Measurements from ENCODE around the gene CSMD2.
"Not testable (repeated sequence)": the region's sequence is repeated elsewhere in the genome, so short reads cannot be mapped to it uniquely, and the experiment has no call there.

CSMD2 gene

DNA sequence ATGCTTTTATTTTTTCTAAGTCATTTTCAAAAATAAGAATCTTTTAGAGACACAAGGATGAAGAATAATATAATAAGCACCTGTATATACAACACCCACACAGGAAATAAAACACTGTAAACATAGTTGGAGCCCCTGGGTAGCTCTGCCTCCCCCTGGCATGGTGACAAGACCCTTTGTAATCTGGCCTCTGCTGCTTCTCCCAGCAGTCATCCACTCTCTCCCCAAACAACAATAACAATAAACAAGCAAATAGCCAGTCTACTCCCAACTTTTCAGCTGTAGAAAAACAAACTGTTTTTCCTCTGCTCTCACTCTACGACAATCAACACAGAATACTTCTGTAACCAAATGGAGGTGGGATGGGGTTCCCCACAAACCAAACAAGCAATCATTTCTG lies 110.1 kb downstream of the CSMD2 start:
- no peak for DNase-seq (ENCODE audit: low read depth in 2 of 2)

DNA sequence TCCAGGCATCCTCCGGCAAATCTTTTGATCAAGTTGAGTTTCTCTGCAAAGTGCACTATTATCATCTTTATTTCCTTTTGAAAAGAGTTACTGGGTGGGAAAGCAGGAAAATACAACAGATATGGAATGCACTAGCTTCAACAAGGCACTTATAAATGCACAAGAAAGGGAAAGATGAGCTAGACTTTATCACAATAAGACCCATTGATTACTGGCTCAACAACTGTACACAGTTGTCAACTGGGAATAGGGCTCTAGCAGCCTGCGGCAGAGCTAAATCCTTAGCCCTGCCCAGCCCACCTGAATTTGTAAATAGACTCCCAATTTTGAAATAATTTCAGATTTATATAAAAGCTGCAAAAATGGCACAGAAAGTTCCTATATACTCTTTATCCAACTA lies 111.4 kb downstream of the CSMD2 start:
- DNase-seq (ENCODE audit: low read depth in 2 of 2), result no peak

DNA sequence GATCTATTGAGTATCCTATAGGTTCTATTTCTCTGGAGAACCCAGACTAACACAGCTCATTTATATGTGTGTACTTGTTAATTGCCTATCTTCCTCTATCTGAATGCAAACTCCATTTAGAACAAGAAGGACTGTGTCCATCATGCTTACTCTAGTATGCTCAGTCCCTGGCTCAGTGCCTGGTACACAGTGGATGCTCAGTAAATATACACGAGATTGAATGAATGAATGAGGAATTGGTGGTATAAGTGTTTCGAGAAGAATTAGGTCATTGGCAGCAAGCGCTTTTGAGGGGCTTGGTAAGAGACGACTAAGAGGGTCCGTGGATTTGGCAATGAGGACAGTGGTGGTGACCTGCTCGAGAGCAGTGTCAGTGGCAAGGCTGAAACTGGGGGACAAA lies 112.5 kb downstream of the CSMD2 start:
- no peak for DNase-seq (ENCODE audit: low read depth in 2 of 2)

DNA sequence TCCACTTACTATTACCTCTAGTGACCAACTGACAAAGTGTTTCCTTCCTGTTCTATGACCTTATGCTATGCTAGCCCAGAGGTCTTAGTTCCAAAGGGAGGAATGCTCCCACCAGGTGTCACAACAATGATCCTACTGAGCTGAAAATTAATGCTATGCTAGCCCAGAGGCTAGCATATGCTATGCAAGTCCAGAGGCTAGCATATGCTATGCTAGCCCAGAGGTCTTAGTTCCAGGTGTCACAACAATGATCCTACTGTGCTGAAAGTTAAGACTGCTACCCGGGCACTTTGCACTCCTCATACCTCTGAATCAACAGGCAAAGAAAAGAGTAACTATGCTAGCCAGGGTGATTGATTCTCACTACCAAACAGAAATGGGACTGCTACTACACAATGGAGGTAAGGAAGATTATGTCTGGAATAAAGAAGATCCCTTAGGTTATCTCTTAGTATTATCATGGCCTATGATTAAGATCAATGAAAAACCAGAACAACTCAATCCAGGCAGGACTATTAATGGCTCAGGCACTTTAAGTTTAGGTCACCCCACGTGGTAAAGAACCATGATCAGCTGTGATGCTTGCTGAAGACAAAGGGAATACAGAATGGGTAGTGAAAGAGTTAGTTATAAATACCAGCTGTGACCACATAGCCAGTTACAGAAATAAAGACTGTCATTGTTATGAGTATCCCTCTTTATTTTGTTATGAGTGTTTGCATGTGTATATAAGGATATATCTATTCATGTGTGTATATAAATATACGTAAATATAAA lies 114.1 kb downstream of the CSMD2 start:
- DNase-seq (ENCODE audit: low read depth in 2 of 2), result no peak

DNA sequence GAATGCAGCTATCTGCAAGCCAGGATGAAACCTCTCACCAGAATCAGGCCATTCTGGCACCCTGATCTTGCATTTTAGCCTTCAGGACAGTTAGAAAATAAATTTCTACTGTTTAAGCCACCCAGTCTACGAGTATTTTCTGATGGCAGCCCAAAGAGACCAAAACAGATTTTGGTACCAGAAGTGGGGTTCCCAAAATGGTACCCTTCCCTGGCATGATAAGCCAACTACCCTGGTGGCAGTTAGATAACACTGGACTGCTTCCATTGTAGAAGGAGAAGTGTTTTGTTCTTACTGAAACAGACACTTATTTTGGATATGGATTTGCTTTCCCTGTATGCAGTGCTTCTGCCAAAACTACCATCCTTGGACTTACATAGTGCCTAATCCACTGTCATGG lies 115.0 kb downstream of the CSMD2 start:
- no peak for DNase-seq (ENCODE audit: low read depth in 2 of 2)

DNA sequence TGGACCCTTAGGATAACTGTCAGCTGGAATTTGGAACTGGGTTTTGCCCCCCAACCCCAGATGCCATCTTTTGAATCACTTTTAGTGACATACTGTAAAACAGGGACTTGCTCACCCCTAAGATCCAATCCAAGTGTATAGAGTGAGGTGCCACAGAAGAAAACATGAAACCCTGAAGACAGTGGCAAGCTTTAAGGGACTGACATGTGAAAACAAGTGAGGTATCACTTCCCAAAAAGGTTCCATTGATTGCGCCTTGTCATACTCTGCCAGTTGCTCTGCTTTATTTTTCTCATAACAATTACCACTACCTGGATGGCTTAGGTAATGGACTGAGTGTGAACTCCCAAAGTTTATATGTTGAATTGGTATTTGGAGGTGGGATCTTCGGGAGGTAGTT lies 115.6 kb downstream of the CSMD2 start:
- no peak for DNase-seq (ENCODE audit: low read depth in 2 of 2)

DNA sequence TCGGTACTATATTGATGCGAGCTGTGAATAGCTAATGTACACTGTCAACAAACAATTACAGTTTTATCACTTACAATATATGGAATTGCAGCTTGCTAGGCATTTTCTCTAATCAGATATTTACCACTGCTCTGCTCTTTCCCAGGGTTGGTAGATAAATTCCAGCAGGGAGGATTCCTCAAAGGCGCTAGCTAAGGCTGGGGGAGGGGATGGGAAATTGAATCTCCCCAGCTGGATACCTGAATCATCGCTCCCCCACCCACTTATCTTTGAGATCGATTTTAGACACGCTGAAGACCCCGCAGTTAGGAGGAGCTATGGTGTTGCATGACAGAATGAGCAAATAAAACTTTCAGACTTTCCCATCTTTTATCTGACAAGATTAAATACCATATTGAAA lies 127.2 kb downstream of the CSMD2 start:
- no peak for DNase-seq (ENCODE audit: low read depth in 2 of 2)

DNA sequence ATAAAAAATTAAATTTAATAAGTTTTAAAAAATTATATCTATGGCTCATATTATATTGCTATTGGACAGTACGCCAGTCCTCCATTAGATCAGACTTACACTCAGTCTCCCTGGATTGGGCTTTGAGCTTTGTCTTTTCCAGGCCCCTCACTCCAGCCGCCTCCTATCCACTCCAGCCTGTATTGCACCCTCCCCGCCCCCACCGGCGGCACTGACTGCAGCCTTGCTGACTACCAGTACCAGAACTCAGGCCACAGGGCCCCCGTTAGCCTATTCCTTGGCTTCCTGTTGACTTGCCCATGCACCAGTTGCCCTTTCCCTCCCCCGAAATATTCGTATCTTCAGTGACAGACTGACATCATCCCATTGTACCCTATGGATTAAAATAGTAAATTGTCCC lies 127.9 kb downstream of the CSMD2 start:
- no peak for DNase-seq (ENCODE audit: low read depth in 2 of 2)

DNA sequence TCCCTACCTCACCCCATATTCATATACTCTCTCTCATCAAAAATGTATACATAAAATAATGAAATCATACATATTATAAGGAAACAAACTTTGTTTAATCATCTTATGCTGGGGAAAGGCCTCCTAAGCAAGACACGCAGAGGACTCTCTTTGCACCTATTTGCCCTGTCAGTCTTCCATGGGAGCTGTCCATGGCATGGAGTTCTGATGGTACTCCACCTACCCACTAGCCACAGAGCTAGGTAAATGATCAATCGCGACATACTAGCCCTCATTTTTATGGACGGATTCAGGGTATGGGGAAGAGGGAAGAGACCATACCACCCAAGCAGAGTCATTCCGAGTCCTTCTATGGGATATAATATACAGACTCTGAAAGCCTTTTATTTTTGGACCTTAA lies 131.0 kb downstream of the CSMD2 start:
- no peak for DNase-seq (ENCODE audit: low read depth in 2 of 2)

DNA sequence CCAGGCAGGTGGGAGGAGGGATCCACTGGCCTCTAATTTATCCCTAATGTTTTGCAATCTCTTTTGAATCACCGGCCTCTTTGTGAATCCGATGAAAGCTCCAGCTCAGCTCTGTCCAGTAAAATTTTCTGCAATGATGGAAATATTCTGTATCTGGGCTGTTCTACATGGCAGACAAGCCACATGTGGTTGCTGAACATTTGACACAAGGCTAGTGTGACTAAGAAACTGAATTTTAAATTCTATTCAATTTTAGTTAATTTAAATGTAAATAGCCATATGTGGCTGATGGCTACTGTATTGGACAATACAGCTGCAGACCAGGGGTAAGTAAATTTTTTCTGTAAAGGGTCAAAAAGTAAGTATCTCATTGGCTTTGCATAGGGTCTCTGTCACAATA lies 135.1 kb downstream of the CSMD2 start:
- no peak for DNase-seq (ENCODE audit: low read depth in 2 of 2)

DNA sequence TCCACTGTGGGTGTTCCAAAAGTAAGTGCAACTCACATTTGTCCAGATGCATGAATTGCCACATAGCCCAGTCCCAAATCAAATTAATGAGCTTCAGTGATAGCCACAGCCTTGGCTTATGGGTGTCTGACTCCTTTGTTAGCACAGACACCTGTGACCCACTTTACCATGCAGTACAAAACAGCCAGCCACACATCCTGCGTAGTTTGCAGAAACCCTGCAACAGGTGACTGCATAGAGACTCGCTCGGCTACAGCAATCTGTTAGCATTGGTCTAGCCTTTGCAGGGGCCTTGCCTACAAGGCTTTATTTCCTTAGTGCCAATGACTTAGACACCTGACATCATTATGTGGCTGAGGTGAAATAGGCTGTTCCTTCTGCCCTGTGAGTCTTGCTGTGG lies 135.5 kb downstream of the CSMD2 start:
- DNase-seq (ENCODE audit: low read depth in 2 of 2), result no peak

DNA sequence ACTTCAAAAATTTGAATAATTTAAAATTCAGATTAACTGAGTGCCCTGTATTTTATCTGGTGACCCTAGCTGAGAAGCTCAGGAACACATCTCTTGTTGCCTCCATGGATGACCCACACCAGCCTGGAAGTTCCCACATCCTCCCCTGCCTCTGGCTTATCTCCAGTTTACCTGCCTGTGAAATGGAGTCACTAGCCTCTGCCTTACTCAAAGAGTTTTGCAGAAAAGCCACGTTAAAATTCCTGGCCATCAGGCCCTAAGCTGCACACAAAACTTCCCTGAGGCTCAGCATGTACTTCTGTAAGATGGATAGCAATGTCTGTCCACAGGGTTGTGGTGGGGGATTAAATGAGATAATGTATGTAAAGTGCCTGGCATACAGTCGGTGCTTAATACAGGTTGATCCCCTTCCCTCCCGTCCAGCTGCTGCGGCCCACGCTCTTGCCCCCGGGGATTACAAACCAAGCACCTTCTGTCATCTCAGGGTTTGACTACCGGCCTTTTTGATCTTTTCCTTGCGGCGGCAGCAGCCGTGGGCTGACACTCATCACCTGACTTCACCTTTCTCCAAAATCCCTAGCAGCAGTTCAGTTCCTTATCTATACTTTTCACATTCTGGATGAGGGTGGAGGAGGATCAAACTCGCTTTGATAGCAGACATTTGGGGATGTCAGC lies 136.5 kb downstream of the CSMD2 start:
- no peak for DNase-seq (ENCODE audit: low read depth in 2 of 2)

DNA sequence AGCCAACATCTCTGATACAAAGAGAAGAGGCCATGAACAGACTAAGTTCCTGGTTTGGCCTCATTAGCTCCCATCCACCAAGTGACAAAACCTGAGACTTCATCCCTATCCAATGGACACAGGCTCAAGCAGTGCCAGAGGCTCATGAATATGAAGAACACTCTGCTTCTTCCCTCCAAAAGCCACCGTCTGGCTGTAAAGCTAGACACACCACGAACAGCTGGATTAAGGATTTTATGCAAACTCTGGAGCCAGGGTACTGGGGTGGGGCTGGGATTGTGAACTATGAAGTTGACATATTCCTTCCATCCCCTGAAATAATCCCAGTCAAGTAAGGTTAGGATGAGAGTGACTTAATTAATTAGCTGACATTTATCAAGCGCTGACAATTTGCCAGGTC lies 139.4 kb downstream of the CSMD2 start:
- DNase-seq (ENCODE audit: low read depth in 2 of 2), result no peak

DNA sequence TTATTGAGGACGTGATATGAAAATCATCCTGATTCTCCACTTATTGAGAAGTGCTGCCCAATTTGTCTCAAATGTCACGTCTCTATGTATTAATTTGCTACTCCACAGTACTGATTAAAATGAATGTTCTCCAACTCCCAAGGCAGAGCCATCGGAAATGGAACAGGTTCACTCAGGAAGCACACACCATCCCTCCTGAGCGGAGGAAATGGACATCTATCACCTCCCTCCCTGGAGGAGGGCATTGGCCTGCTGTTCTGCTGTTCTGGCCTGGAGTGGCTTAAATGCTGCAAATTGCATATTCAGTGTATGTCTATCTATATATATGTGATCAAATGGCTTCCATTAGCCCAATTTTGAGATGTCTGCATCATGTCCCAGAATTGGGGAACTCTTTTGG lies 140.5 kb downstream of the CSMD2 start:
- no peak for DNase-seq (ENCODE audit: low read depth in 2 of 2)

DNA sequence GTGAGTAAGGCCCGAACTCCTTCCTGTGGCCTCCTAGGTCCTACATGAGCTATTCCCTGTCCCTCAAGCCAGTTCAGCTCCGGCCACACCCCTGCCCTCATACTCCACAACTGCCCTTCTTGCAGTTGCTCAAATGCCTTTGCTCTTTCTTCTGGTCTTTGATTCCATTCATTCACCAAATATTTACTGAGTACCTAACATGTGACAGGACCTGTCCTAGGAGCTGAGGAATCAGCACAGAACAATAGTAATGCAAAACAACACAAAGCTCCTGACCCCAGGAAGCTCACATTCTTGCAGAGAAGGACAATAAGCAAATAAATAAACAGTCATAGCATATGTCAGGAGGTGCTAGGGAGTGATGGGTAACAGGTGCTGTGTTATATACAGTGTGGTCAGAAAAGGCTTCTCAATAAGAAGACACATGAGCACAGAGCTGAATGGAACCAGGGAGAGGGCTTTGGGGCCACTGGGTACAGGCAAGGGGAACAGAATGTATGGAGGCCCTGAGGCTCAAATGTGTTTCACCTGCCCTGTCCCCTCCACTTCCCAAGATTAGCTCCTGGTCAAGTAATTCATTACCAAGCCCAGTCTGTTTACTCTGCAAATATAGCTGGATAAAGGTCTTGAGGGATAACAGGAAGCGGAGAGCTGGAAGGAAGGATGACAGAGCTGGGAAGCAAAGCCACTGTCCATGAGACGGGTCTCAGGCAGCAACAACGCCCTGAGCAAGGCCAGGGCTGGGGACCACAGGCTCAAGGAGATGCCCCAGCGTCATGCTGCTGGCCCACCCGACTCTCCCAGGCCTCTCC lies 145.1 kb downstream of the CSMD2 start:
- DNase-seq (ENCODE audit: low read depth in 2 of 2), result no peak

DNA sequence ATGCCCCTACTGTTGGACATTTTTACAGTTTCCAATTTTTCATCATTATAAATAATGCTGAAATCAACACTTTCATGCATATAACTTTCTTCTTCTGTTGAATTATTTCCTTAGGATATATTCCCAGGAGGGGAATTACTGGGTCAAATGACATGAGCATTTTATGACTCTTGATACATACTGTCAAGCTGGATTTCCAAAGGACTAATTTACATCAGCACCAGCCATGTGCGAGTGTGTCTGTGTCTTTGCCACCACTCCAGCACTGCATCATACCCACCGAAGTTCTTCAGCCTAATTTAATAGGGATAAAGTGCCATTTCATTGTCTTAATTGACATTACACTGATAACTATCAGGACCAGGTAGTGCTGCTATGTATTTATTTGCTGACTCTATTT lies 146.7 kb downstream of the CSMD2 start:
- DNase-seq (ENCODE audit: low read depth in 2 of 2), result no peak

DNA sequence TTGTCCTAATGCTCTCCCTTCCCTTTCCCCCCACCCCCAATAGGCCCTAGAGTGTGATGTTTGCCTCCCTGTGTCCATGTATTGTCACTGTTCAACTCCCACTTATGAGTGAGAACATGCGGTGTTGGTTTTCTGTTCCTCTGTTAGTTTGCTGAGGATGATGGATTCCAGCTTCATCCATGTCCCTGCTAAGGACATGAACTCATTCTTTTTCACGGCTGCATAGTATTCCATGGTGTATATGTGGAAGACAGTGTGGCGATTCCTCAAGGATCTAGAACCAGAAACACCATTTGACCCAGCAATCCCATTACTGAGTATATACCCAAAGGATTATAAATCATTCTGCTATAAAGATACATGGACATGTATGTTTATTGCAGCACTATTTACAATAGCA lies 148.7 kb downstream of the CSMD2 start:
- not testable (repeated sequence) for DNase-seq (ENCODE audit: low read depth in 2 of 2)

DNA sequence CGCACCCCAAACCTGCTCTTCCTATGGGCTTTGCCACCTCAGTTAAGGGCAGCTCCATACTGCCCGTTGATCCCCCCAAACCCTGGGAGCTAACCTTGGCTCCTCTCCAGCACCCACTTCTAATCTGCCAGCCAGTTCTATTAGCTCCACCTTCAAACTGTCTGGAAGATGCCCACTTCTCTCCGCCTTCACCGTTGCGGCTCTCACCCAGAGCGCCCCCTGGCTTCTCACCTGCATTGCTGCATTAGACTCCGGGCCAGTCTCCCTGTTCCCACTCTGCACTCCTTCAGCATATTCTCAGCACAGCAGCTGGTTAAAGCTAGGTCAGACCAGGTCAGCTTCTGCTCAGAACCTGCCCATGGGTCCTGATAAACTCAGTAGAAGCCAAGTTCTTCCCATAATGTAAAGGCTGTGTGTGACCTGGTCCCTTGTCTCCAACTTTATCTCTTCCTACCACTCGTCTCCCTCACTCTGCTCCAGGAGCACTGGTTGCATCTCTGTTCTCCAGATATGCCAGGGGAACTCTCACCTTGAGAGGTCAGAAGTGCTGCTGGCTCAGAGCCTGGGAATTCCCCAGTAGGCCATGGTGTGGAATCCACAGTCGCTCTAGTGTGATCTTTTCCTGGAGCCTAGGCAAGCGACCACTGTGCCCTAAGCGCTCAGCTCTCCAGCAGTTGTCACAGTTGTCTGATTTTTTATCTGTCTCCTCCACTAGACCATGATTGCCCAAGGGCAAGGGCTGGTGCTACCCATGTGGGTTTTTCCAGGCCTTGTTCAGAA lies 150.9 kb downstream of the CSMD2 start:
- no peak for DNase-seq (ENCODE audit: low read depth in 2 of 2)

DNA sequence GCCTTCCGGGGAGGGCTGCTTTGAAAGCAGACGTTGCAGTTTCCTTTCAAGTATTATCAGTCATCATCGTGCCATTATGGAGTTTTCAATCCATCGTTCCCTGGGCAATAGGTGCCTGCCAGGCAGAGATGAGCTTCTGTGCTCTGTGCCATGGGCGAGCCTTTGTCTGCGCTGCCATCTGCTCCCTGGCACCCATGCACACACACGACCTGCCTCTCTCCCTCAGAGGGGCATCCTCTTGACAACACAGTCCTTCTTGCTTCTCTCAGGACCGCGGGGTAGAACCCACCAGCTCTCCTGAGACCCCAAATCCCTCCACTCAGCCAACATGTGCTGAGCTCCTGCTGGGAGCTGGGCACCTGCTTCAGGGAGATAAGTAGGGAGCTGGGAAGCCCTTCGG lies 151.9 kb downstream of the CSMD2 start:
- no peak for DNase-seq (ENCODE audit: low read depth in 2 of 2)

DNA sequence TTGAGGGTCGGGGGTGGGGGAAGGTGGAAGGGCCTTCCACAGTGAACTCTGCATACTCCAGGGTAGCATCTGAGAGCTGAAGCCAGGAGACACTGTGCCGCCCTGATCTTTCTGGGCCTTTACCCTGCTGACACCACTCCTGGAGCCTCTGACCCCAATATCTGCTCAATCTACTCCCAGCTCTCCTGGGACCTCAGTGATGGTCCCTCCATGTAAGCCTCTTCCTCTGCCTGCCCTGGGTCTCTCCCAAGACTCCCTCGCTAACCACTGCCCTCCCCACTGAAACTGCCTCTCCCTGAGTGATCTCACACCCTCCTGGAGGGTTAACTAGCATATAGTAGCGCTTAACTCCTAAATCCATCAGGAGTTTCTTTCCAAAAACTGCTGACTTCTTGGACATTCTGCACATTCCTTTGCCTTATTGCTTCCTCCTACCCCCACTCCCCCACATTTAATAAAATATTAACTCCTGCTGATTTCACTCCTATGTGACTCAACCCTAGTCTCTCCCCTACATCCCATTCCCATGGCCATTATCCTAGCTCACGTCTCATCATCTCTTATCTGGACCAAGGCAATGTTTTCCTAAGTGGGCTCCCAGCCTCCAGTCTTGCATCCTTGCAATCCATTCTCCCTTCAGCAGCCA lies 155.6 kb downstream of the CSMD2 start:
- DNase-seq (ENCODE audit: low read depth in 2 of 2), result no peak

DNA sequence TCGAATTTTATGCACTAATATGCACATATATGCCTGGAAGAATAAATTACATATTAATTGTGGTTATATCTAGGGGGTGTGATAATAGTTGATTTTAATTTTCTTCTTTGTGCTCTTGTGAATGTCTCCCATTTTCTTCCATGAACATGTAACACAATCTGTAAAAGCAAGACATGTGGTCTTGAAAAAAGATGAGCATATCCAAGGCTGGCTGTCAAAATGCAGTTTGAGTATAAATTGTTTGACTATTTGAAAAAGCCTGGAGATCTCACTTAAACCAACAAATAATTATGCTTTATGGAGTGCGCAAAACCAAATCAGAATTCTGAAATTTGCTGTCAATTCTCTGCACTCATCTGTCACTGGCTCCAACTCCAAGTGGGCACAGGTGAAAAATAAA lies 157.3 kb downstream of the CSMD2 start:
- no peak for DNase-seq (ENCODE audit: low read depth in 2 of 2)

DNA sequence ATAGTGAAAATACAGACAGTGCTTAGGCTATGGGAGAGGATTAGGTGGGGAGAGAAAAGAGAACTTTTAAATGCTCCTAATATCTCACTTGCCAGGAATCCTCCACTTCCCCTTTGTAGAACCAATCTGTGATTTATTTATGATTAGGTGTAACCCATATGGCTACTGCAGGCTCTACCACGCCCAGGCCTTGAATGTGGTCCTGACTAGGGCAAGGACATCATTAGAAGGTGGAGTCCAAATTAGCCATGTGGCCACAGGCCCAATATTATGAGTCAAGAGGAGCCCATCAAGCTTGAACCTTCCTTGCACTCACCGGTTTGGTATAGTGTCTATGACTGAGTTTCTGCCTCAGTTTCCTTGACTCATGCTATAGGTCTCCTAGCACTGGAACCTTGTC lies 159.7 kb downstream of the CSMD2 start:
- no peak for DNase-seq (ENCODE audit: low read depth in 2 of 2)

Measured in activated CD8-positive, alpha-beta memory T cell treated with anti-CD3 and anti-CD28 coated beads for 4 hours (primary cell).